ENCODE results near the gene KCNG2.

DNA sequence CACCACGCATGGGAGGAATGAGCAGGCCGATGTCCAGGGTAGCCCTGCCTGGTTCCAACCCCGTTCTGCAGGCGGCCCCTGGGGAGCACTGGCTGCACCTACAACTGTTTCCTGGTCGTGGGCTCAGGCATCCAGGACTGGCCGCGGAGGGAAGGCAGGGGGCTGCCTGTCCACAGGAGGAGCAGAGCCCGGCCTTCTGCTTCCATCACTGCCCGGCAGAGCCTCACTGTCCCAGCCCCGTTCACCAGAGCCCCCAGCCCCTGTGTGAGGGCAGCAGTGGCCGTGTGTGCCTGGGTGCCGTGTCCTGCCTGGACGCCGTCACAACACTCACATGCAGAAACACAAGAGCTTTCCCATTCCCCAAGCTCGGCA lies 56.2 kb downstream of the KCNG2 start:
- TF ChIP-seq, protein P1, sequence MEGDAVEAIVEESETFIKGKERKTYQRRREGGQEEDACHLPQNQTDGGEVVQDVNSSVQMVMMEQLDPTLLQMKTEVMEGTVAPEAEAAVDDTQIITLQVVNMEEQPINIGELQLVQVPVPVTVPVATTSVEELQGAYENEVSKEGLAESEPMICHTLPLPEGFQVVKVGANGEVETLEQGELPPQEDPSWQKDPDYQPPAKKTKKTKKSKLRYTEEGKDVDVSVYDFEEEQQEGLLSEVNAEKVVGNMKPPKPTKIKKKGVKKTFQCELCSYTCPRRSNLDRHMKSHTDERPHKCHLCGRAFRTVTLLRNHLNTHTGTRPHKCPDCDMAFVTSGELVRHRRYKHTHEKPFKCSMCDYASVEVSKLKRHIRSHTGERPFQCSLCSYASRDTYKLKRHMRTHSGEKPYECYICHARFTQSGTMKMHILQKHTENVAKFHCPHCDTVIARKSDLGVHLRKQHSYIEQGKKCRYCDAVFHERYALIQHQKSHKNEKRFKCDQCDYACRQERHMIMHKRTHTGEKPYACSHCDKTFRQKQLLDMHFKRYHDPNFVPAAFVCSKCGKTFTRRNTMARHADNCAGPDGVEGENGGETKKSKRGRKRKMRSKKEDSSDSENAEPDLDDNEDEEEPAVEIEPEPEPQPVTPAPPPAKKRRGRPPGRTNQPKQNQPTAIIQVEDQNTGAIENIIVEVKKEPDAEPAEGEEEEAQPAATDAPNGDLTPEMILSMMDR (conservative IDR thresholded peaks at IDR 0.05): no peak
- no peak for TF ChIP-seq ZFX (IDR thresholded peaks at IDR 0.05)
